GM21717 (cell line): ENCODE measurements around the gene TUBB2B.
"Not testable (repeated sequence)": the region's sequence is repeated elsewhere in the genome, so short reads cannot be mapped to it uniquely, and the experiment has no call there.

Experiments
- ATAC-seq: cut with Tn5 transposase; IDR thresholded peaks from one replicate; pipeline ENCODE4 v1.9.1; 2021; ENCODE audit warnings: mild to moderate bottlenecking, moderate library complexity; ENCODE audit not compliant: unreplicated experiment

The TUBB2B gene

DNA sequence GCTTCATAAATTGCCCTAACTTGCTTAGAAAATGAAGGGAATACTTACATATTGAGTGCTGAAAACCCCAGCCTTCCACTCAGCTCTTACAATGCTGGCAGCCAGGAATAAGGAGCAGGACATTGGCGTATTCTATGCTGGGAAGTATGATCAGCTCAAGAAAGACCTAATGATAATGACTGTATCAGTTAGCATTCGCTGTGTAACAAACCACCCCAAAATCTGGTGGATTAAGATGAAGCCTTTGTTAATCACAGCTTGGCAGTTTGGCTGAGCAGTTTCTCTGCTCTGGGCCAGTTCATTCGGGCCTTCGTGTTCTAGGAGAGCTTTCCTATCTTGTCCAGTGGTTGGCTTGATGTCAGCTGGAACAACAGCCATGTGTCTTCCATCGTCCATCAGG, 36.7 kb downstream of the TUBB2B start:
- ATAC-seq = no peak

DNA sequence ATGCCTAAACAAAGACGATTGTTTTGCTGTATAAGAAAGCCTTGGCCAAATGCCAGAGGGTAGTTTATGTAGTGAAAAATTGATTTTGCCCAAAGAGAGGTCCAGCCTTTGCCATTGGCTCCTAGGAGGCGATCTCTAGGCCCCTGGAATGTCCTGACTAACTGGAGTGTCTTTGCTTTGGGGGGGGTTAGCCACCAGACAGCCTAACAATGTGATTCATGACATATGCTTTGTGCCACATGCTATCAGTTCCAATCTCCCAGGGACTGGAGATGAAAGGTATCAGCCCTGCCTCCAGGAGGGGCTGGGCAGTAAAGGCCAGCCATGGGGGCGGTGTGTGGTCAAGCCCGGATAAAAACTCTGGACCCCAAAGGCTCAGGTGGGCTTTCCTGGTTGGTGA, 37.4 kb downstream of the TUBB2B start:
- no peak for ATAC-seq

- ATAC-seq = not testable (repeated sequence)
Observed at GRCh38 chr6:3189192-3189591, 38.3 kb downstream of the TUBB2B start.

GRCh38 chr6:3188262-3188661, 39.2 kb downstream of the TUBB2B start:
- no peak for ATAC-seq

GRCh38 chr6:3186974-3187382, 40.5 kb downstream of the TUBB2B start:
- ATAC-seq = no peak

DNA sequence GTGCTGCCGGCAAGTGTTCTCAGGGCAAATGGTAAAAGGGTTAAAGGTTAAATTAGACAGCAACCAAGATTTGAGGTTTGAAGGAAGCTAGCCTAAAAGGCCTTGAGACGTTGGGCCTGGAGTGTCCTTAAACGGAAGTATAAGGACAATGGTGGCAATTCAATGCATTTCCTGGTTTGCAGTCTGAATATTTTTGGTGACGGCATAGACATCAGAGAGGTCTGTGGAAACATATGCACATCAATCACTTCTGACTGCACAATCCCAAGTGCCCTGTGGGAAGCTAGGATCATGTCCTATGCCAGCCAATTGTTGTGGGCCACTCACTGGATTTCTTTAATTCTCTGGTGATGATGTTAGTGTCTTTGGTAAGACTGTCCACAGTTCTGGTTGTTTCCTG, 44.4 kb downstream of the TUBB2B start:
- no peak for ATAC-seq

- no peak for ATAC-seq
Observed at GRCh38 chr6:3181105-3181504, 46.3 kb downstream of the TUBB2B start.

- not testable (repeated sequence) for ATAC-seq
Observed at GRCh38 chr6:3179945-3180344, 47.5 kb downstream of the TUBB2B start.

GRCh38 chr6:3178666-3179065, 48.8 kb downstream of the TUBB2B start:
- ATAC-seq = not testable (repeated sequence)

GRCh38 chr6:3176562-3177355, 50.7 kb downstream of the TUBB2B start:
- ATAC-seq = no peak

- no peak for ATAC-seq
Observed at GRCh38 chr6:3175715-3176402, 51.6 kb downstream of the TUBB2B start.
